GM19099 (cell line): ENCODE results near the gene TOGARAM2.

ENCODE experiments used
- POLR2A ChIP-seq: IDR thresholded peaks from 3 replicates; pipeline ENCODE4 v1.6.1; 2011; ENCODE audit warnings: low read depth; ENCODE audit not compliant: insufficient read length; ENCODE audit errors: extremely low read depth

Gene TOGARAM2

GRCh38 chr2:28962505-28962904 is 18.6 kb upstream of the TOGARAM2 start:
- no peak for TF ChIP-seq POLR2A

- no peak for TF ChIP-seq POLR2A
These were observed 10.5 kb upstream of the TOGARAM2 start for GRCh38 chr2:28970464-28971160.

GRCh38 chr2:28972778-28973335 is 8.2 kb upstream of the TOGARAM2 start:
- TF ChIP-seq POLR2A, result no peak

- TF ChIP-seq POLR2A, result no peak
These were observed 6.8 kb upstream of the TOGARAM2 start for GRCh38 chr2:28974252-28974651.

- no peak for TF ChIP-seq POLR2A
These were observed 5.4 kb upstream of the TOGARAM2 start for GRCh38 chr2:28975671-28976070.

GRCh38 chr2:28976584-28976983 is 4.5 kb upstream of the TOGARAM2 start:
- TF ChIP-seq POLR2A, result no peak

- no peak for TF ChIP-seq POLR2A
These were observed 3.8 kb upstream of the TOGARAM2 start for GRCh38 chr2:28977176-28977875.

- TF ChIP-seq POLR2A, result no peak
These were observed 2.5 kb upstream of the TOGARAM2 start for GRCh38 chr2:28978606-28979005.

GRCh38 chr2:28979041-28979440 is 2.1 kb upstream of the TOGARAM2 start:
- no peak for TF ChIP-seq POLR2A

GRCh38 chr2:28979576-28980366 is 1.3 kb upstream of the TOGARAM2 start:
- TF ChIP-seq POLR2A, result no peak

GRCh38 chr2:28980368-28981015 is 606 bp upstream of the TOGARAM2 start:
- TF ChIP-seq POLR2A, result no peak

- TF ChIP-seq POLR2A, result no peak
These were observed 700 bp downstream of the TOGARAM2 start for GRCh38 chr2:28981620-28982376.

- TF ChIP-seq POLR2A, result no peak
These were observed 1.4 kb downstream of the TOGARAM2 start for GRCh38 chr2:28982381-28982950.

GRCh38 chr2:28986429-28986828 is 5.3 kb downstream of the TOGARAM2 start:
- no peak for TF ChIP-seq POLR2A
